NT2/D1 (cell line): ENCODE measurements around the gene PGM2L1.

Experiments
- SUZ12 ChIP-seq: IDR thresholded peaks from 2 replicates; pipeline ENCODE4 v1.6.1; 2011; ENCODE audit not compliant: insufficient read length, insufficient read depth; ENCODE audit errors: extremely low read depth
- YY1 ChIP-seq: IDR thresholded peaks from 2 replicates; pipeline ENCODE4 v1.6.1; 2011; ENCODE audit not compliant: insufficient read length, insufficient read depth
- ZNF274 ChIP-seq: IDR thresholded peaks from 2 replicates; pipeline ENCODE4 v1.6.1; 2011; ENCODE audit warnings: mild to moderate bottlenecking, low read depth, low read length

DNA sequence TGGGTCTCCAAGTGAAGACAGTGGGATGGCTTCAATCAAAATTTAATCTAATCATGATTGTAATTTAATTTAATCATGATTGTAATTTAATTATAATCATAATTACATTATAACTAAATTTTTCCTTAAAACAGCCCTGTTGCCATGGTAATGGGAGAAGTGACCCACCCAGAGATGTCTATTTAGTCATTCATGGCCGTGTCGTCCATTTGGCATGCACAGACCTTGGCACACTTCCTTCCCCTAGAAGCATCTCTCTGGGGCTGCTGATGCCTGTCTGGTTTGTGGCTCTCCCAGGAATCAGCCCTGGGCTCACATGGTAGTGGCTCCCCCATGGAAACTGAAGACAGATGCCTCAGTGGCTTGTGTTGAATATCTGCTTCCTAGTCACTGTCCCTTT is 113.8 kb downstream of the PGM2L1 start:
- TF ChIP-seq YY1 (no peak), ZNF274 (no peak), SUZ12 (no peak)
